ENCODE data around the gene PGM2L1.
"Not testable (repeated sequence)": the region's sequence is repeated elsewhere in the genome, so short reads cannot be mapped to it uniquely, and the experiment has no call there.

Gene PGM2L1

GRCh38 chr11:74425100-74425499 lies 26.9 kb upstream of the PGM2L1 start:
- H3K36me3 Mint-ChIP-seq (ENCODE audit: low read depth), result no peaks in the 10 kb centered on the region
- DNase-seq, result no peak
- no peak for TF ChIP-seq CTCF (IDR thresholded peaks at IDR 0.05)
- no peaks in the 10 kb centered on the region for H3K4me1 Mint-ChIP-seq
- H3K9me3 Mint-ChIP-seq, result peaks cover 25% of the 10 kb centered on the region
- no peak overlapping the region for H3K4me3 Mint-ChIP-seq
- H3K27ac Mint-ChIP-seq, result no peak overlapping the region
- H3K27me3 Mint-ChIP-seq (ENCODE audit: low read depth, poor library complexity), result peaks cover 17% of the 10 kb centered on the region

- H3K36me3 Mint-ChIP-seq (ENCODE audit: low read depth), result no peaks in the 10 kb centered on the region
Measured at GRCh38 chr11:74418509-74418895, 20.3 kb upstream of the PGM2L1 start.

GRCh38 chr11:74417860-74418508 lies 19.8 kb upstream of the PGM2L1 start:
- peak; percentile 5 for DNase-seq
- Mint-ChIP-seq H3K4me1 (peaks cover 5% of the 10 kb centered on the region), H3K9me3 (peaks cover under 1% of the 10 kb centered on the region), H3K27ac (no peak overlapping the region), H3K27me3 (ENCODE audit: low read depth, poor library complexity) (peaks cover 14% of the 10 kb centered on the region), H3K36me3 (ENCODE audit: low read depth) (no peaks in the 10 kb centered on the region), H3K4me3 (no peak overlapping the region)
- no peak for TF ChIP-seq CTCF (IDR thresholded peaks at IDR 0.05)

More at GRCh38 chr11:74418509-74418895, 20.3 kb upstream of the PGM2L1 start:
- Mint-ChIP-seq H3K4me3 (no peak overlapping the region), H3K27me3 (ENCODE audit: low read depth, poor library complexity) (peaks cover 14% of the 10 kb centered on the region), H3K9me3 (peaks cover 4% of the 10 kb centered on the region), H3K27ac (no peak overlapping the region), H3K4me1 (peaks cover 5% of the 10 kb centered on the region)
- DNase-seq, result no peak
- TF ChIP-seq CTCF (IDR thresholded peaks at IDR 0.05), result no peak

- H3K4me1 Mint-ChIP-seq, result peaks cover 5% of the 10 kb centered on the region
Measured at GRCh38 chr11:74417379-74417804, 19.2 kb upstream of the PGM2L1 start.

GRCh38 chr11:74416974-74417373 lies 18.7 kb upstream of the PGM2L1 start:
- not testable (repeated sequence) for H3K36me3 Mint-ChIP-seq (ENCODE audit: low read depth); H3K9me3 Mint-ChIP-seq; DNase-seq; H3K4me3 Mint-ChIP-seq; H3K4me1 Mint-ChIP-seq; H3K27ac Mint-ChIP-seq
- peaks cover 11% of the 10 kb centered on the region for H3K27me3 Mint-ChIP-seq (ENCODE audit: low read depth, poor library complexity)

More at GRCh38 chr11:74417379-74417804, 19.2 kb upstream of the PGM2L1 start:
- H3K27me3 Mint-ChIP-seq (ENCODE audit: low read depth, poor library complexity), result peaks cover 14% of the 10 kb centered on the region
- no peak for DNase-seq
- no peaks in the 10 kb centered on the region for H3K36me3 Mint-ChIP-seq (ENCODE audit: low read depth)
- H3K9me3 Mint-ChIP-seq, result no peaks in the 10 kb centered on the region
- no peak overlapping the region for H3K27ac Mint-ChIP-seq
- H3K4me3 Mint-ChIP-seq, result no peak overlapping the region
- no peak for TF ChIP-seq CTCF (IDR thresholded peaks at IDR 0.05)

- no peak for TF ChIP-seq CTCF (IDR thresholded peaks at IDR 0.05)
- Mint-ChIP-seq H3K27ac (no peak overlapping the region), H3K27me3 (ENCODE audit: low read depth, poor library complexity) (peaks cover 13% of the 10 kb centered on the region), H3K36me3 (ENCODE audit: low read depth) (no peaks in the 10 kb centered on the region), H3K4me1 (peaks cover 5% of the 10 kb centered on the region), H3K4me3 (no peak overlapping the region), H3K9me3 (no peaks in the 10 kb centered on the region)
- no peak for DNase-seq
Measured at GRCh38 chr11:74412733-74413359, 14.6 kb upstream of the PGM2L1 start.

Data from nephron progenitor cell (in vitro differentiated cells).